ENCODE measurements around the gene ASIC1. TPM values are rescaled to one million over a fixed set of nuclear protein-coding genes. Genes with fewer than 3 reads are reported as not detected.

ASIC1 gene
- total and polyA plus RNA-seq, 7 experiments from 2014 or later: 0.14 to 10.1 (median 1.7) TPM

- Mint-ChIP-seq H3K9me3 (no peaks in the 10 kb centered on the region), H3K27ac (no peak overlapping the region), H3K4me3 (peak overlapping the region in 1 of 10 donors; percentile 1), H3K4me1 (peaks cover 0 to 21% (median 0%) of the 10 kb centered on the region in 7 donors), H3K36me3 (no peaks in the 10 kb centered on the region), H3K27me3 (peaks cover 0 to 11% (median 0%) of the 10 kb centered on the region in 5 donors)
- CTCF ChIA-PET: interaction anchor here (4.5 kb wide), 1 partner anchor 12 kb away, joined by 19 read pairs; no protein-coding TSS in a partner anchor
- Histone ChIP-seq H3K4me3 (ENCODE audit: low read length) (no peak overlapping the region), H3K4me1 (ENCODE audit: control insufficient read depth in 2 of 2, insufficient read depth in 2 of 2, low read length in 2 of 2) (no peaks in the 10 kb centered on the region), H3K36me3 (ENCODE audit: control insufficient read depth in 2 of 3, insufficient read depth in 3 of 3, low read length in 3 of 3) (no peaks in the 10 kb centered on the region), H3K9me3 (ENCODE audit: control insufficient read depth in 2 of 3, low read length in 3 of 3) (no peaks in the 10 kb centered on the region), H3K27me3 (ENCODE audit: control insufficient read depth in 2 of 2, insufficient read depth in 2 of 2, low read length in 2 of 2) (no peaks in the 10 kb centered on the region), H3K27ac (ENCODE audit: low read depth, low read length) (no peak overlapping the region)
- ATAC-seq (no peak), DNase-seq (no peak)
- intact Hi-C loops (cut with micrococcal nuclease): no loop called here
- POLR2A ChIA-PET: interaction anchor here (0.6 kb wide), 2 partner anchors 17 to 498 kb away, joined by 3 to 4 read pairs; no protein-coding TSS in a partner anchor
Observed at GRCh38 chr12:50042693-50043092, 14.7 kb upstream of the ASIC1 start.

- intact Hi-C loops (cut with micrococcal nuclease): no loop called here
- H3K4me1 Mint-ChIP-seq: peaks cover 0 to 21% (median 0%) of the 10 kb centered on the region in 7 donors
- Histone ChIP-seq H3K27me3 (ENCODE audit: control insufficient read depth in 2 of 2, insufficient read depth in 2 of 2, low read length in 2 of 2) (no peaks in the 10 kb centered on the region), H3K9me3 (ENCODE audit: control insufficient read depth in 2 of 3, low read length in 3 of 3) (no peaks in the 10 kb centered on the region), H3K27ac (ENCODE audit: low read depth, low read length) (no peak overlapping the region), H3K4me1 (ENCODE audit: control insufficient read depth in 2 of 2, insufficient read depth in 2 of 2, low read length in 2 of 2) (no peaks in the 10 kb centered on the region), H3K4me3 (ENCODE audit: low read length) (no peak overlapping the region), H3K36me3 (ENCODE audit: control insufficient read depth in 2 of 3, insufficient read depth in 3 of 3, low read length in 3 of 3) (no peaks in the 10 kb centered on the region)
- ChIA-PET POLR2A (interaction anchor here (0.6 kb wide), 2 partner anchors 18 to 499 kb away, joined by 3 to 4 read pairs; no protein-coding TSS in a partner anchor), CTCF (interaction anchor here (0.7 kb wide), 1 partner anchor 13 kb away, joined by 3 read pairs; no protein-coding TSS in a partner anchor)
- no peak overlapping the region for H3K27ac Mint-ChIP-seq
- no peaks in the 10 kb centered on the region for H3K9me3 Mint-ChIP-seq
- H3K36me3 Mint-ChIP-seq: no peaks in the 10 kb centered on the region
- DNase-seq (no peak), ATAC-seq (no peak)
- H3K27me3 Mint-ChIP-seq: peaks cover 0 to 9% (median 0%) of the 10 kb centered on the region in 5 donors
- H3K4me3 Mint-ChIP-seq: no peak overlapping the region
Observed at GRCh38 chr12:50043308-50043707, 14.1 kb upstream of the ASIC1 start.

DNA sequence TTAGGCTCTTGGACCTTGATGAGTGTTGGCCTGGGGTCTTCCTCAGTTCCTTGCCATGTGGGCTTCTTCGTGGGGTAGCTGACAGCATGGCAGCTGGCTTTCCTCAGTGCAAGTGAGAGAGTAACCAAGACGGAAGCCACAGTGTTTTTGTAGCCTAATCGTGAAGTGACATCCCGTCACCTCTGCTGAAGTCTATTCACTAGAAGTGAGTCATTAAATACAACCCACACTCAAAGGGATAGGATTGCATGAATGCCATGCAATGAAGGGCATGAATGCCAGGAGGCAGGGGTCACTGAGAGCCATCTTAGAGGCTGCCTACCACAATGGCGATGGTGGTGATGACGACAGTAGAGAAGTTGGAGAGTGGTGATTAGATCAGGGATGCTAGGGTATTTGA lies 13.5 kb upstream of the ASIC1 start:
- intact Hi-C loops (cut with micrococcal nuclease): no loop called here
- no peaks in the 10 kb centered on the region for H3K36me3 ChIP-seq (ENCODE audit: control insufficient read depth in 2 of 3, insufficient read depth in 3 of 3, low read length in 3 of 3)
- Mint-ChIP-seq H3K27me3 (peaks cover under 1 to 12% (median 1%) of the 10 kb centered on the region in 5 donors), H3K4me1 (peaks cover 0 to 21% (median 0%) of the 10 kb centered on the region in 7 donors), H3K4me3 (no peak overlapping the region), H3K9me3 (no peaks in the 10 kb centered on the region), H3K27ac (no peak overlapping the region), H3K36me3 (no peaks in the 10 kb centered on the region)
- H3K9me3 ChIP-seq (ENCODE audit: control insufficient read depth in 2 of 3, low read length in 3 of 3): no peaks in the 10 kb centered on the region
- H3K27ac ChIP-seq (ENCODE audit: low read depth, low read length): no peak overlapping the region
- H3K4me1 ChIP-seq (ENCODE audit: control insufficient read depth in 2 of 2, insufficient read depth in 2 of 2, low read length in 2 of 2): no peaks in the 10 kb centered on the region
- DNase-seq (no peak), ATAC-seq (no peak)
- no peak overlapping the region for H3K4me3 ChIP-seq (ENCODE audit: low read length)
- CTCF ChIA-PET: interaction anchor here (0.7 kb wide), 1 partner anchor 12 kb away, joined by 3 read pairs; no protein-coding TSS in a partner anchor
- no peaks in the 10 kb centered on the region for H3K27me3 ChIP-seq (ENCODE audit: control insufficient read depth in 2 of 2, insufficient read depth in 2 of 2, low read length in 2 of 2)
- POLR2A ChIA-PET: no interaction called here

DNA sequence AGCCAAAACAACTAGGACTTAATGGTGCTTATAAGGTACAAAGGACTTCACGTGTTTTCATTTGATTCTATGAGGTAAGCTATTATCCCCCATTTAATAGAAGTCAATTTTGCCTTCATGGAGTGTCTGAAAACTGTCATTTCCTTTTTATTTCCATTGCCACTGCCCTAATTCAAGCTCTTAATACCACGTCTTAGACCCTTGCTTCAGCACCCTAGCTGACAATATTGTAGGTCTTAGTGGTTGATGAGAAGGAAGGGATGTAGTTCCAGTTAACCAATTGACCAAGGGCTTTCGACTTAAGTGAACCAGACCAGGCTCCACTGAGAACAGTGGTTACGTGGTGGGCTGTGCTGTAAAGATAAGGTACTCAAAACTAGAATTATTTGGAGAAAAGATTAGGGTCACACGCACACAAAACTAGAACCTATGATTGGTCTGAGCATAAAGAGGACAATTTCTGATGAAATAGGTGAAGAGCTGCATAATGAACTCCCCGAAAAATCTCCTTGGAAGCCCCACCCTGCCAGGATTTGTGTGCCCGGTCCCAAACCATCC lies 9.6 kb upstream of the ASIC1 start:
- POLR2A ChIA-PET: no interaction called here
- Mint-ChIP-seq H3K36me3 (no peaks in the 10 kb centered on the region), H3K27me3 (peaks cover 34 to 47% (median 37%) of the 10 kb centered on the region in 5 donors), H3K27ac (no peak overlapping the region), H3K4me1 (peaks cover 0 to 13% (median 3%) of the 10 kb centered on the region in 7 donors), H3K4me3 (no peak overlapping the region), H3K9me3 (no peaks in the 10 kb centered on the region)
- Histone ChIP-seq H3K36me3 (ENCODE audit: control insufficient read depth in 2 of 3, insufficient read depth in 3 of 3, low read length in 3 of 3) (no peaks in the 10 kb centered on the region), H3K27ac (ENCODE audit: low read depth, low read length) (no peak overlapping the region), H3K27me3 (ENCODE audit: control insufficient read depth in 2 of 2, insufficient read depth in 2 of 2, low read length in 2 of 2) (no peaks in the 10 kb centered on the region), H3K4me1 (ENCODE audit: control insufficient read depth in 2 of 2, insufficient read depth in 2 of 2, low read length in 2 of 2) (no peaks in the 10 kb centered on the region), H3K9me3 (ENCODE audit: control insufficient read depth in 2 of 3, low read length in 3 of 3) (no peaks in the 10 kb centered on the region), H3K4me3 (ENCODE audit: low read length) (no peak overlapping the region)
- DNase-seq (no peak), ATAC-seq (no peak)
- intact Hi-C loops (cut with micrococcal nuclease): no loop called here
- CTCF ChIA-PET: no interaction called here

- no peak overlapping the region for H3K4me3 ChIP-seq (ENCODE audit: low read length)
- Mint-ChIP-seq H3K9me3 (no peaks in the 10 kb centered on the region), H3K36me3 (no peaks in the 10 kb centered on the region), H3K4me3 (peak overlapping the region in 1 of 10 donors; percentile 29), H3K27ac (peak overlapping the region in 1 of 9 donors; percentile 3), H3K27me3 (peaks cover 41 to 61% (median 44%) of the 10 kb centered on the region in 5 donors), H3K4me1 (peaks cover 0 to 9% (median 3%) of the 10 kb centered on the region in 7 donors)
- ATAC-seq (no peak), DNase-seq (no peak)
- H3K9me3 ChIP-seq (ENCODE audit: control insufficient read depth in 2 of 3, low read length in 3 of 3): no peaks in the 10 kb centered on the region
- POLR2A ChIA-PET: no interaction called here
- intact Hi-C loops (cut with micrococcal nuclease): loop anchor here in 1 of 2 donors (10.0 kb wide), 1 partner anchor 205 kb away; the partner anchor contains the start of gene BCDIN3D
- no peaks in the 10 kb centered on the region for H3K36me3 ChIP-seq (ENCODE audit: control insufficient read depth in 2 of 3, insufficient read depth in 3 of 3, low read length in 3 of 3)
- H3K27me3 ChIP-seq (ENCODE audit: control insufficient read depth in 2 of 2, insufficient read depth in 2 of 2, low read length in 2 of 2): no peaks in the 10 kb centered on the region
- CTCF ChIA-PET: interaction anchor here (1.1 to 1.8 kb wide), 3 partner anchors 9 to 82 kb away, joined by 4 to 5 read pairs (median 5); no protein-coding TSS in a partner anchor
- H3K4me1 ChIP-seq (ENCODE audit: control insufficient read depth in 2 of 2, insufficient read depth in 2 of 2, low read length in 2 of 2): no peaks in the 10 kb centered on the region
- H3K27ac ChIP-seq (ENCODE audit: low read depth, low read length): no peak overlapping the region
Observed at GRCh38 chr12:50049254-50050118, 7.9 kb upstream of the ASIC1 start.

GRCh38 chr12:50050119-50050385 lies 7.3 kb upstream of the ASIC1 start:
- POLR2A ChIA-PET: no interaction called here
- Mint-ChIP-seq H3K4me3 (peak overlapping the region in 1 of 10 donors; percentile 29), H3K27me3 (peaks cover 41 to 61% (median 44%) of the 10 kb centered on the region in 5 donors)

More at GRCh38 chr12:50050119-50050385, 7.3 kb upstream of the ASIC1 start:
- Histone ChIP-seq H3K36me3 (ENCODE audit: control insufficient read depth in 2 of 3, insufficient read depth in 3 of 3, low read length in 3 of 3) (no peaks in the 10 kb centered on the region), H3K9me3 (ENCODE audit: control insufficient read depth in 2 of 3, low read length in 3 of 3) (no peaks in the 10 kb centered on the region), H3K27ac (ENCODE audit: low read depth, low read length) (no peak overlapping the region), H3K4me3 (ENCODE audit: low read length) (no peak overlapping the region), H3K27me3 (ENCODE audit: control insufficient read depth in 2 of 2, insufficient read depth in 2 of 2, low read length in 2 of 2) (no peaks in the 10 kb centered on the region), H3K4me1 (ENCODE audit: control insufficient read depth in 2 of 2, insufficient read depth in 2 of 2, low read length in 2 of 2) (no peaks in the 10 kb centered on the region)
- no peak overlapping the region for H3K27ac Mint-ChIP-seq
- ATAC-seq (no peak), DNase-seq (no peak)
- CTCF ChIA-PET: interaction anchor here (0.7 to 1.8 kb wide), 4 partner anchors 9 to 83 kb away, joined by 4 to 5 read pairs (median 4); no protein-coding TSS in a partner anchor
- H3K9me3 Mint-ChIP-seq: no peaks in the 10 kb centered on the region
- peaks cover 0 to 9% (median 3%) of the 10 kb centered on the region in 7 donors for H3K4me1 Mint-ChIP-seq
- no peaks in the 10 kb centered on the region for H3K36me3 Mint-ChIP-seq
- intact Hi-C loops (cut with micrococcal nuclease): loop anchor here in 1 of 2 donors (10.0 kb wide), 1 partner anchor 205 kb away; the partner anchor contains the start of gene BCDIN3D

Data from naive thymus-derived CD4-positive, alpha-beta T cell (primary cell).